ENCODE measurements around the gene LPP.

DNA sequence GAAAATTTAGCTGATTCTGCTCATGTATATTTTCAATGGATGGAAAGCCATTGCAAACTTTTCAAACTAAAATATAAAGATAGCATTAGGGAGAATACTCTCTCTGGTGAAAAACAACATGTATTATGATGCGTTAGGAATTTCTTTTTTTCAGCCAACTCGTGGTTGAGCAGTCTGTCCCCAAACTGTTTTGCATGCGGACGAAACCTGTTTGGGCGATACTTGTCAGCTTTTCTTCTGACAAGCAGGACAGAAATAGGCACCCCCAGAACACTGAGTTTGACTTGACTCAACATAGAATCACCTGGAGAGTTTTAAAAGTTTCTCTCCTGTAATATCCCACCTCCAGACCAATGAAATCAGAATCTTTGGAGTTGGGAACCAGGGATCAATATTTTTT lies 600.3 kb downstream of the LPP start:
- TF ChIP-seq POLR2A (IDR thresholded peaks at IDR 0.05; ENCODE audit: low read length), result no peak
- no peak for TF ChIP-seq GATA1 (IDR thresholded peaks at IDR 0.05; ENCODE audit: low read depth, low read length)
